SHP77 (cell line): ENCODE measurements around the gene TBXAS1.

ENCODE experiments used
- DNase-seq, 2 experiments: peaks; one replicate each; lab custom pipeline; 2025; lab: John Stamatoyannopoulos, UW

The TBXAS1 gene

DNA sequence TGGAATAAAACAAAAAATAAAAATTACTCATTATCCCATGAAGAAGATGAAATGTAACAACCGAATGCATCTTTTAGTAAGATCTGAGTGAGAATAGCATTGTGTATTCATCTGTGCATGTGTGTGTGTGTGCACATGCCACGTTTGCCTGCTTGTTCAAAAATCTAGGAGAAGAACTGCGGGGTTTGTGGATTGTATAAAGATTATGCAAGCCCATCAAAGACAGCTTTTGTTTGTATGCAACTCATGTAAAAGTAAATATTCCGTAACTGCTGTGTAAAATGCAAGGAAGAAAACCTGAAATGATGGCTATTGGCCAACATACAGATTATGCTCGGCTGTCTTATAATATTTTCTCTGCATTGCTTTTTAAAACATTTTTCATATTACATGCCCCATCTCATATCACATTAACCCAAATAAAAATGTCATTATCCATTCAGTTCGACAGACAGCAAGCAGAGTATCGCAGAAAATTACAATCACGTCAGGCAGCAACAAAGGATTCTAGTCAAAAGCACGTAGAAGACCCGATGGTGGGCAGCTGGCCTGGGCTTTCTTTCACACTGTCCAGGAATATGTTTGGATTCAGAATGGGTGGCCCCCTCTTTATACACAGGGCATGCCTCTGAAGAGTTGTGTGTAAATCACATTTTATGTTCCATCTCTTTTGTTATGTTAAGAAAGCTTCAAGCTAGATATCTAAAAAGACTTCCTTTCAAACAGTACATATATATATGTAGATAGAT is 119.7 kb downstream of the TBXAS1 start:
- DNase-seq, result no peak

DNA sequence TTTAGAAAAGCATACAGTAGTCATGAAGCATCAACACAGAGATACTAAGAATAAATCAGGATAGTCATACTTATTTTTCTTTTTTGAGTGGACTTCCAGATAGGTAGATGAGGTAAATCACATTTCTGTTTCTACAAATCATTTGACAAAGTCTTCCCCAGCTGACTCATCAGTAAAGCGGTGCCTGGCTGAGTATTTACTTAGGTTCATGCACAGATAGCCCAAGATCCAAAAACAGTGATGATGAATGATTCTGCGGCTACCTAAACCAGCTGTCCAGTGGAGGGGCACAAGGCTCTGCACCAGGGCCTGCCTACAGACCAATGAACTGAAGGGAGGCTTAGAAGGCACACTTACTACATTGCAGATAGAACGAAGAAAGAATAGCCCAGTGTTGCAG is 120.6 kb downstream of the TBXAS1 start:
- no peak for DNase-seq

DNA sequence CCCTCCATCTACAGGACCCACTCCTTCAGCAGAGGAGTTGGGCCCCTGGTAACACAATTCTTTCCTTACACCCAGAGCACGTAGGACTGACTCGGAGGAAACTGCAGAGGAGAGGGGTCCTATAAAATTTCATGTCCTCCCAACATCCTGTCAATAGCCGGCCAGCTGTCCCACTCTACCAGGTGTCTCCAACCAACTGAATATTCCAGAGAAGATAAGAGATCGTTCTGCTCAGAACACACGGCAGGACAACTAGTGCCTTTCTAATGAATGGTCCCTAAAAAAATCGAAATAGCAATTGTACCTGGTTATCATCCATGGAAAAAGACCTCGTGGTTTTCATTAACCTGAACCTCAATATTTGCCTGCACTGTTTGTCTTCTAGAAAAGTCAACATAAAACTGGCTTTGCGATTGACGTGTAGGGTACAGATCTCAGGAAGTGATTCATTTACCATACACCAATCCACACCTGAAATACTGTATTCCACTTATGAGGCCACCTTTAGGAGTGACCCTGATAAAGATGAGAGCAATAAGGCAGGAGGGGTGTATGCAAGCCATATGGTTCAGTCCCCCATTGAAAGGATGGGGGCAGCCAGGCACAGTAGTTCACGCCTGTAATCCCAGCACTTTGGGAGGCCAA is 121.9 kb downstream of the TBXAS1 start:
- DNase-seq, result no peak

DNA sequence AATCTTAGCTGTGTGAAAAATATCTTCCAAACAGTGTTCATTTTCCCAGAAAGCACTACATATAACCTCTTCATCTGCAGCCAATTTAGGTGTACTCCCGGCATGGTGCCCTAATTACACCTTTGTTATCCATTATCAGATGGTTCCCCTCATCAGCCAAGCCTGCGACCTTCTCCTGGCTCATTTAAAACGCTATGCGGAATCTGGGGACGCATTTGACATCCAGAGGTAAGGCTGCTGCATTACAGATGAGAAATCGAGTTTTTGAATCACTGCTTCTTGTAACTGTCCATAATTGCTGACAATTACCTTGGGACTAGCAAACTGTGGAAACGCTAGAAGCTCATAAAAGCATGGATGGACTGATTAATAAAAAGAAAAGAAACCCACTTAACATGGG is 124.2 kb downstream of the TBXAS1 start:
- DNase-seq, result no peak

DNA sequence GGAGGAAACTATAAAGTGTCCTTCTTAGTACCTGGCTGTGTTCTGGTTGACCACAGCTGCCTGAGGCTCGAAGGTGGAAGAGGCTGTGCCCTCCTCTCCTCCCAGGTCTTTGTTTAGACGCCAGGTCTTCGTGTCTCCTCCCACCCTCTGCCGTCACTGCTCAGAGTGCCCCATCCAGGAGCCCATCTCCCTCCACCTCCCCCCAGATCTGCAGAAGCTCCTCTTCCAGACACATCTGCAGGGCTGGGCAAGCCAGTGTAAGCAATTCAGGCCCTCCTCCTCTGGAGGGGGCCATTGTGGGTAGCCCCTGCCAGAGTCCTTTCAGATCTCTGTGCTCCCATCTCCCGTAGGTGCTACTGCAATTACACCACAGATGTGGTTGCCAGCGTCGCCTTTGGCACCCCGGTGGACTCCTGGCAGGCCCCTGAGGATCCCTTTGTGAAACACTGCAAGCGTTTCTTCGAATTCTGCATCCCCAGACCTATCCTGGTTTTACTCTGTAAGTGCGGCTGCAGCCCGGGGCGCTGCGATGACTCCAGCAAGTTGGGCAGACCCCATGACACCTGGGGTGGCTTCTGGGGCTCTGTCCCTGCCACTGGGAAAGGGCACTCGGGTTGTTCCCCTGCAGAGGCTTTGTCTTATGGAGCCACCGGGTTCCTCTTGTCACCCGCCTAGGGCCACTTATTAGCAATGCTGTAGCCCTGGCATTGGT is 126.2 kb downstream of the TBXAS1 start:
- DNase-seq, result no peak

DNA sequence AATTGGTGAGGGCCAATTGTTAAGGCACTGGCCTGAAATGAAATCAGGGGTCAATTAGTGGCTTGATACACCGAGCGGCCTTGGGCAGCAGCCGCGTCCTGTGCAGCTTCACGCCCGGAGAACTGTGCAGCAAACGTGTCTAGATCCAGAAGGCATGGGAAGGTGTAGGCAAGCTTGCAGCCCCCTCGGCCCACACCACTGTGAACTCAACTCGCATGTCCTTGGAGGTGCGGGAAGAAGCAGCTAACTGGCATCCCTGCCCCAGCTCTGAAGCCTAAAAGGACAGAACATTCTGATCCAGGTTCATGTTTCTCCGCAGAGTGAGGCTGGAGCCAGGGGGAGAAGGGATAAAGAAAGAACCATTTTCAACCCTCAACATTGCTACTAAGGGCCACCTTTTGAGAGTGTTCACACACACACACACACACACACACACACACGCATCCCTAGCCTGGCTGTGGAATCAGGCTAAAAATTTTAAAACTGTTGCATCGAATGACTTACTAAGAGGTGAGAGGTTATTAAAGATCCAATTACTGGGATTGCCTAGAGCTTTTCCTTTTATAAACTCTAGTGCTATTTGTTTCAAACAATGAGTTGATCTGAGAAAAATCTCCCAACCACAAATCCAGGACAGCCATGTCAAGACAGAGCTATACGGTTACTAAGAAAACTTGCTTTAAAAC is 129.7 kb downstream of the TBXAS1 start:
- DNase-seq, result no peak

DNA sequence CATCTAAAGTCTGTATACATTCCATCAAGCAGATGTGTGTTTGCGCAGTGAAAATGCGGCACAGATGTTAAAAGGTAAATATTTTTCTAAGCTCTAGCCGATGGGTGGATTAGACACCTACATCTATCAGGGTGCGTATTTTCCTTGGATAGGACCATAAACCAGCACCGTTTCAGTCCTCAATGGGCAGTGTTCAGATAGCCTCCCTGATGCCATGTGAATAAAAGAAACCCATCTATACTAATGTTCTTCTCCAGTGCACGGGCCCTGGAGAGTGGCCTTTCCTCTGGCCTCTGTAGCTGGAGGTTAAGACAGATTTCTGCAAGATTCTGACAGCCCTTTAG is 130.2 kb downstream of the TBXAS1 start:
- DNase-seq, result no peak

DNA sequence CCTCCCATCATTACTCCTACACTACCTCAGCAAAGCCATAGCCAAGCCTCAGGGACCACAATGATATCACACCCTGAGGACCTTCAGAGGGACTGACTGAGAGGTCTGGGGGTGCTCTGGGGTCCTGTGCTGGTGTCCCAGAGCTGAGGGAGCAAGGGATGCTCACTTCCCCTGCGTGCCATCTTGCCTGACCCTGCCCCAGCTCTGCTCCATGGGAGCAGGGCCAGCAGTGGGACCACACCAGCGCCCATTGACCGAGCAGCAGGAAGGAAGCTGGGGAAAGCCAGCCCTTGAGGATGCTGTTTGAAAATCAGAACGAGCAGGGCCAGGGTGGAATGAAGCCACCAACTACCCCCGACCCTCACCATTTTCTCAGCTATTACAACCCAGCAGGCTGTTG is 130.7 kb downstream of the TBXAS1 start:
- DNase-seq, result no peak

DNA sequence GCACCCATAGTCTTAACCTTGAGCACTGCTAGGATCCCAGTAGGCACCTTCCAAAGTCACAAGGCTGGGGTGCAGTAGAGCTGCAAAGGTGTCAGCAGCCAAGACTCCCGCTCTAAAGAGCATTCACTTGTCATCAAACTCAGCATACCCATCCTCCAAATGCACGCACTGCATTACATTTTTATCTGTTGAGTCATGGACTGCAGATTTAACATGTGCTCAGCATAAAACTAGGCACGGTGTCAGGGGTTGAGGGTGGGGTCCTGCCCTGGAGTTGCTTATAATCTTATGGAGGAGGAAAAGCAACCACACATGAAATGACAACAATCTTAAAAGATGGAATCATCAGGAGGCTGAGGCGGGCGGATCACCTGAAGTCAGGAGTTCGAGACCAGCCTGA is 131.1 kb downstream of the TBXAS1 start:
- DNase-seq, result no peak

DNA sequence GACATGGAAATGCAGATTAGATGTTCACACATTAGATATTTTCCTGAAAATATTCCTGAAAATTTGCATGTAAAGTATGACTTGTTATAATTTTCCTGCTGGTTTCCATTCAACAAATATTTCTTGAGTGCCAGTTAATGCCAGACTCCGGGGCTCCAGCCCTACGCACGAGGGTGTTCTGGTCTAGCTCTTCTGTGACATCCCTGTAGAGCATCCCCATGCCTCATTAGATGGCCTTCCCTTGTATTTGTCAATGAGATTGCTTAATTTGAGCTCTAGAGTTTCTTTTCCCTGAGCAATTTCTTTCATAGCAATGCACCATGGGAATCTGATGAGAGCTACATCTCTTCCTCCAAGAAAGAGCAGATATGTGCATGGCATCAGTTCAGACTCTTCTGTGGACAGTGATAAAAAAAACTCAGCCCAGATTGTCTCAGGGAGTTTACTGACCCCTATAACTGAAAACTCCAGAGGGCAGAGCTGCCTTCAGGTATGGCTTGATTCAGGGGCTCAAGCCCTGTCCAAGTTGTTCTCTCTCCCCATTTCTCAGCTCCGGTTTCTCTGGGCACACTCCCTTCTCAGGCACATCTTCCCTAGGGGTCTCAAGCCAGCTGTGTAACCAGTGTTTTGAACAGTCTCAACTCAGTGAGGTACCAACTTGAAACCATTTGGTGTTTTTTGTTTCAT is 137.0 kb downstream of the TBXAS1 start:
- no peak for DNase-seq

DNA sequence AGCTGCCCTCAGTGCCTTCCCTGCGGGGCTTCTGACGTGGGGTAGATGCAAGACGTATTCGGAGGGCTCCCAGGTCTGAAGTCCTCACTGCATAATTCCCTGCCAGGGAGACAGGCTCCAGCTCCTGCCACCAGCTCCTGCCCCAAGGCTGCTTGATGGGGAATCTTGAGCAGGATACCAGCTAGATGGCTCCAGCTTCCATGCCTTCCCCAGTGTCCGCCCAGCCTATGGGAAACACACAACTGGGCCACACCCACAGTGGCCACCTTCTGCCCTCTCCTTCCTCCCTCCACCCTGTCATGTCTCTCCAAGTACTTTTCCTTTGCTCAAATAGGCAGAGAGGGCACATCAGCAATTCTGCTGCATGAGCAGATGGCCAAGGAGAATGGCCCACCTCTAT is 137.9 kb downstream of the TBXAS1 start:
- DNase-seq, result no peak

DNA sequence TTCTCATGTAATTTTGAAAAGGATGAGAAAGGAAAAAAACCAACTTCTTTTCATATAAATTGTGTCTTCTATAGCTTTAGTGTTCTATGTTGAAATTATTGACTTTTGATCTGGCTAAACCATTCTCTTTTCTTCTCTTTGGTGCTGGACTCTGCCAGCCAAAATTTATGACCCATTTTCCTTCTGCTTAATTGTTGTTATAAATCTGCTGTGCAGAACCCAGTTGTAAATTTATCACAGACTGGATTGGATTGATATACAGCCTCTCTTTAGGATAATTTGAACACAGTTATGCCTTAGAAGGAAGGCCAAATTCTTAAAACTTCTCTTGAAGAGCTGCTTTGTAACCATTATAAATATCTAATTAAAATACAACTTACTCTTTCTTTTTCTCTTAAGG is 139.9 kb downstream of the TBXAS1 start:
- no peak for DNase-seq

DNA sequence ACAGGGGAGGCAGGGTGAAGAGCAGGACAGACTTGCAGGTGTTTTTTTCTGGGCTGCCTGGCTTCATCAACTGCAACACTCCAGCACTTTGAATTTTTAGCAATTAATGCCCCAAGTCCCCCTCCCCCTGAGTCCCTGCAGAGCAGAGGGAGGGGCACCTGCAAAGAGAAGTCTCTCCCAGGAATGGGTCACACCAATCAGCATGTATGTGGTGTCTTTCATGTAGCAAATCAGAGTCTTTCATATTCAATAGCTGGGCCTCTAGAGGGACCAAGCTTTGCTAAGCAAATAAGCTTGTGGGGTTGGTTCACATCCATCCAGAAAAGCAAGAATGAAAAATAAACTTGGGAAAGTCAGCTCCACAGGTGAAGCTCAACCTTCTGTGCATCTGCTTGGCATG is 143.0 kb downstream of the TBXAS1 start:
- DNase-seq, result no peak

DNA sequence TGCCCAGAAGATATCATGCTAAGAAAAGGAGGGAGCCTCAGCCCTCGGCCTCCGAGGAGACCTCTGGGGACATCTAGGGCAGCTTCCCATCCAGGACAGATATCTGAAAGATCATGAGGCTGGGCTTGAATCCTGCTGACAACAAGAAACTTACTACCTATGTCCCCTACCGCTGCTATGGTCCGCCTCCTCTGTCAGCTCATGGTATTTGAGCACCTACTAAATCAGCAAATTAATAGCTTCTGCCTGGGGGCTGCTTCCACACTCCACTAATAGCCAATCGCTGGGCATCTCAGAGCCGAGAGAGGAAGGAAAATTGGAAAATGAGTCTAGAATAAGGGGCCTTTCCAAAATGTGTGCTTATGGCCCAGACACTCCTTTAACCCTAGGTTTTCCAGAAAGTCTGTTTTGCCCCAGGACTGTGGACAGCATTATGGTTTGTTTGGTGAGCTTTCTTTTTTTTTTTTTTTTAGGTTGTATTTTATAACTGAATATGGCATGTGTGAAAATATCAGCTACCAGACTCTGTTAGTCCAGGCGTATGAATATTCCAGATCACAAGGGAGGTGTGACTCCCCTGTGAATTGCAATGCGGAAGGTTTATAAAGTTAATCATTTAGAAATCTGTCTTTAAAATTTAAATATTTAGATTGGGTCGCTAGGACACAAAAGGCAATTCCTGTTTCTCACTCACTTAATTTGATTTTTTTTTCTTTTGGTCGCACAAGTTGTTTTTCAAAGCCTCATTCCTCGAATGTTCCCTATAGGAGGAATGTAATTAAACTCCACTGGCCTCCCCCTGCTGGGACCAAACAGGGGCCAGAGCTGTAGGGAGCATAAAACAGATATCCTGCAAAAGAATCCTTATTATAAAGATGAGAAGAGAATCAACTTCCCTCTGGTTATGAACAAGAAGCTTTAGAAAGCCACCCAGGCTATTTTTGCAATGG is 144.3 kb downstream of the TBXAS1 start:
- no peak for DNase-seq

DNA sequence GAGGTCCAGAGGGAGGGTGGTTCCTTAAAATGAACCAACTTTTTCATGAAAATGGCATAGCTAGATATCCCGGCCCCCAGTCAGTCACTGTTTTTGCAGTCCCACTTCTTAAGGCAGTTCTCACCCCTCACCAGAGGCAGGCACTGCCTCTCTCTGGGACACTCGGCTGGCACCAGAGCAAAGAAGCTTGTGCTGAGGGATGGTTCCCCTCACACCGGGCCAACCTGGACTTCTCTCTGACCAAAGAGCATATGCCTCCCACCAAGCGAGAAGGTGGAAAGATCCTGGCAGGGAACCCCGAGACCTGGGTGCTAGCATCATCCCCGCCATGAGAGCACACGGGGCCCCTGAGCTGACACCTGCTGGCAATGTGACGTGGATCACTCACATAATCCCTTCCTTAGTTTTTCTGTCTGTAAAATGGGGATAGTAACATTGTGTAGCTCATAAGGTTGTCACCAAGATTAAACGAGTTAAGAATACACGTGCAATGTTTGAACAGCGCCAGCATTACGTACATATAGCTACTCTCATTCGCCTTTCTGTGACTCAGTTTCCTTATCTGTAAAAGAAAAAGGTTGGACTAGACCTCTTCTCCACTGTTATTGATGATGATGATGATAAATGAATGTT is 145.2 kb downstream of the TBXAS1 start:
- no peak for DNase-seq

DNA sequence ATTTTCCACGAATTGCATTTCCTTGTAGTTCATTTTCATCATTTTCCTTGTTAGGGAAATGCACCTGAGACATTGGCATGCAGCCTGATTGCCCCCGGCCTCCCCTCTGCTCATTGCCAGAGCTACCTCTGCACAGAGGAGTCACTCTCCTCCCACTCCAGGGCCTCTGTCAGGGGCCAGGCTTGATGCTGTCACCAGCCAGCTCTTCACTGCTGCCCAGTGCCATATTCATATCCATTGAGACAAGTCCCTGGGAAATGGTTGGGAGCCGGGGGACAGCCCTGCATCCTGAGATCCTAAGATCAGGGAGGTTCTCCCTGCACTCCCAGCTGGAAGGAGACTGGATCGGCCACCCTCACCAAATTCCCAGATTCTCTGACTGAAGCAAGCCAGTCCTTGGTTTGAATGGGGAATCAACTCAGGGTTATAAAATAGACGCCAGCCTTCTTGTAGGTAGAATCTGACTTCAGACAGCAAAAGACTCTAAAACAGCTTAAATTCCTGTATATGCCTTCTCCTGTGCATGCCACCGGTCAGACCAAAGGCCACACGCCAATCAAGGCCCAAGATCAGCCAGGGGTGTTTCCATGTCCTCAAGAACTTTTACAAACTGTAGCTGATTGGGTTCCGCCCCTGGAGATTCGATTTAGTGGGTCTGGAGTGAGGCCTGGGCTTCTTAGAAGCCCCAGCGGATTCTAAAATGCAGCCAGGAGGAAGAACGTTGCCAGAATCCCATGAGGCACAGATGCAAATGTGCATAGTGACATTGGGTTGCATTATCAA is 147.2 kb downstream of the TBXAS1 start:
- DNase-seq, result no peak

DNA sequence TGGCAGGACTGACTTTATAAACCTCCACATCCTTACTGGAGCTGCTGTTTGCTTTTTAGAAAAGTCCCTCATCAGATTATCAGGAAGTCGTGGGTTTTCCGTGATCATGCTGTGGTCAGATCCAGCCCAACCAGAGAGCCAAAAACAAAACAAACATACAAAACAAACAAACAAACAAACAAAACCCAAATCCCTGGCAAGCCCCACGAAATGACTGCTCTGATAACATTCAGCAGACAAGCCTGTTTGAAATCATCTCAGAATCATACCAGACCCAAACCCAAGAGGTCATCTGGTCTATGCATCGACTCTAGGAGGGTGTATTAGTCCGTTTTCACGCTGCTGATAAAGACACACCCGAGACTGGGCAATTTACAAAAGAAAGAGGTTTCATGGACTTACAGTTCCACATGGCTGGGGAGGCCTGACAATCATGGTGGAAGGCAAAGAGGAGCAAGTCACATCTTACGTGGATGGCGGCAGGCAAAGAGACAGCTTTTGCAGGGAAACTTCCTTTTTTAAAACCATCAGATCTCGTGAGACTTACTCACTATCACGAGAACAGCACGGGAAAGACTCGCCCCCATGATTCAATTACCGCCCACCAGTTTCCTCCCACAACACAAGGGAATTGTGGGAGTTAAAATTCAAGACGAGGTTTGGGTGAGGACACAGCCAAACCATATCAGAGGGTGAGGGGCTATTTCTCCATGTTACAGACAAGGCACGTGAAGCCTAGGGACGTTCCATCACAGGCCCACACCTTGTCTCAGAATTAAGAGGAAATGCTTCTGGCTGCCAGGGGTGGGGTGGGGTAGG is 148.0 kb downstream of the TBXAS1 start:
- no peak for DNase-seq

DNA sequence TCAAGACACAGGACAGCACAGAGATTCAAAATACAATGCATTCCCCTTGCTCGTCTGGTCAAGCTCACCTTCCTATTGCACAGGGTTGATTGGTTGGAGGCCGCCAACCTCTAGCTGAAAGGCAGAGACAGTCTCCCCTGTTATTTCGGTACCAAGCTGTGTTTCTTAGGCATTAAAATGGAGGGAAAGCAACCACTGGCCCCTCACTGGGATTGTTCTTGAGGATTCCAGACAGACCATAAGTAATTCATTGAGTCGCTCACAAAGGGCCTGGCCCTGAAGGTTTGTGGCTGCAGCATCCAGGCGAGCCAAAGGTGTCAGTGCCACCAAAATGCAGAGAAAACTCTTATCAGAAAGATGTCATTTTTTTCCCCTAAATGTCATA is 152.4 kb downstream of the TBXAS1 start:
- DNase-seq, result no peak
